SK-N-DZ (cell line): ENCODE measurements around the gene PORCN.
A peak's percentile ranks its signal among the peaks of the same experiment; 100 is the strongest.

Source experiments
- DNase-seq: peaks from one replicate; pipeline ENCODE4 v3.0.0-alpha.2; 2015; ENCODE audit warnings: low spot score

Gene PORCN

DNA sequence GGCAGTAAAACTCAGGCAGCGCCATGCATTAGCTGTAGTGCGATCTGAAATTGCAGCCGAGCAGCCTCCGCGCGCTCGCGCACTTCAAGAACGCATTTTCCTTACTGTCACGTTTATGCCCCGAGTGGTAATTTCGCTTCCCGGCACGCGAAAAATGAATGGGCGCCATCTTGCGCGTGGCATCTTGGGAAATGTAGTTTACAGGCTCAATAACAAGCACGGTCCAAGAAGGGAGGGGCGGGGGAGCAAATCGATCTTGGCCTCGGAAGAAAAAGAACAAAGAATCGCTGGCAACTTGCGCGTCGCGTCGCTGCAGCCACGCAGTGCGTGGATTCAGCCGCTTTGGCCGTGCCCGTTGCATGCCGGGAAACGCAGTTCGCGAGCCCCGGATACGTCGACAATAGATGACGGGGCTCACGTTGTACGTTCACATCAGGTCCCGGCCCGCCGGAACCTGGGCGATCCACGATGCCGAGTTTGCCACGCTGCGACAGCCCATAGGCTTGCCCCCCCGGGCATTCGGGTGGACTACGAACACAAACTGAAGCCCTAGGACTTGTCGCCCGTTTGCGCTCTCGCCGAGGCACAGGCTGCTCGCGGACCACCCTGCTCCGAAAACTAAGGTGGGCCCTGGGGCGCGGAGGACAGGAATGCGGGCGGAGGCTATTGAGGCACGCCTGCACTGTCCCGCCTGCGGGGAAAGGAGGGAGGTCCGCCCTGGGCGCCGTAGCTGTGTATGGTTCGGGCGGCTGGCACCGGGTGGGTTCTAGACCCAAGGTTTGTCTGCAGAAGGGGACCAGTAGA lies 32.8 kb upstream of the PORCN start, which contains the start of gene FTSJ1:
FTSJ1 (plus strand) TSS at position 426 of the 804 bp plus-strand sequence. CDS start 1,849 bp downstream, outside the sequence.
- peak; percentile 90 for DNase-seq

DNA sequence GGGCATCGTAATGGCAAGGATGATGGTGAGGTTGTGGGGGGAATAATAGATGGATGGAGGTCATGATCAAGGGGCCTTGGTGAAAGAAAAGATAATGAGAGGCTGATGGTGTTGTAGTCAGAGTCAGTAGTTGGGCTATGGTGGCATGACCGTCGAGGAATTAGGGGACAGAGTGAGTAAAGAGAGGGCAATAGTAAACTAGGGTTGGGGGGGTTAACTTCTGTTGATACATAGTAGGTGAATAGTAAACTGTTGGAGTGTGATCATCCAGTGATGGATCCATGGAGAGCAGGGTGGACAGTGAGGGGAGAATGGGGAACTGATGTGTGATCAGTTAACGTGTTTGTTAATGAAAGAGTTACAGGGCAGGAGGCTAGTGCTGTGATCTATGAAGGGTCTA lies 31.9 kb upstream of the PORCN start:
- no peak for DNase-seq

DNA sequence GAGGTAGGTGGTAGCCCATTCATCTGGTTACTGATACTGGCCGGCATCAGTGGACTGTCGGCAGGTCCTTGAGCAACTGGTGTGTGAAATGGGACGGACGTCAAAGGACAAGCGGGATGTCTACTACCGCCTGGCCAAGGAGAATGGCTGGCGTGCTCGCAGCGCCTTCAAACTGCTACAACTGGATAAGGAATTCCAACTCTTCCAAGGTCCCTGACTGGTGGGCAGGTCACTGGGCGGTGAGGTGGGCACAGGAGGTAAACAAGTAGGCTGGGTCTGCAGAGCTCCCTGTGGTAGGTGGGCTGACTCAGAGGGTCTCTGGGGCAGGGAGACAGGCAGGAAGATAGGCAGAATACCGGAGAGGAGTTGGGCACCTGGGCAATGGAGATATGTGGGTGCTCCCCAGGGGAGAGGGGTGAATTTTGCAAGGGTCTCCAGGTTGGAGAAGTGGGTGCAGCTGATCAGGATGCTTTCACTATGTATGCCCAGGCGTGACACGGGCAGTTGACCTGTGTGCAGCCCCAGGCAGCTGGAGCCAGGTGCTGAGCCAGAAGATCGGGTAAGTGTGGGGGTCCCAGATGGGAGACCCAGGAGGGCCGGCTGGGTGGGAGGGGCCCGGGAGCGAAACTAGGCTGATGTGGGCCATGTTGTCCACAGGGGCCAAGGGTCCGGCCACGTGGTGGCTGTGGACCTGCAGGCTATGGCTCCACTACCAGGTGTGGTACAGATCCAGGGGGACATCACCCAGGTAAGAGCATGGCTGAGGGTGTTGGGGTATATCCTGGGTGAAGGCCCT lies 30.6 kb upstream of the PORCN start:
- DNase-seq: no peak

DNA sequence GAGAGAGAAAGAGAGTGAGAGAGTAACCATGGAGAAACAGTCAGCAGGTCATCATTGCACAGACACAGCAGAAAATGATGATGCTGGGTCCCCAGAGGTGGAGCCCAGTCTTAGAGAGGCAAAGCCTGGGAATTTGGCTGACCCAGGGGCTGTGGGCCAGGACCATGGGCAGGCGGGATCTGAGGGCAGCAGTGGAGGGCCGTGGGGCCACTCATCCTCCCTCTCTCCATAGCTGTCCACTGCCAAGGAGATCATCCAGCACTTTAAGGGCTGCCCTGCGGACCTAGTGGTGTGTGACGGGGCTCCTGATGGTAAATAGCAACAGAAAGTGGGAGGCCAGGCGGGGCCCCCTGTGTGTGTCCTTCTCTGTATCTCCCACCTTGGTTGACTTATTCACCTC lies 30.0 kb upstream of the PORCN start:
- no peak for DNase-seq

DNA sequence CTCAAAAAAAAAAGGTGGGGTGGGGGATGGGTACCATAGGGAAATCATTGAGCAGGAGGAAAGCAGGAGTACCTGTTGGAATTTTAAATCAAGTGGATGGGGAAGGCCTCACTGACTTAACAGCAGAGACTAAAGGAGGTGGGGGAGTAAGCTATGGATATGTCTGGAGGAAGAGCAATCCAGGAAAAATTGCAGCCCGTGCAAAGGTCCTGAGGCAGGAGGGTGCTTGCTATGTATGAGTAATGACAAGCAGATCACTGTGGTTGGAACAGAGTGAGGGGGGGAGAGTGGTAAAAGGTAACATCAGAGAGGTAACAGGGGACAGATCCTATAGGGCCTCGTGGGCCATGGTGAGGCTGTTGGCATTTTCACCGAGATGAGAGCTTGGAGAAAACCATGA lies 28.6 kb upstream of the PORCN start:
- no peak for DNase-seq

DNA sequence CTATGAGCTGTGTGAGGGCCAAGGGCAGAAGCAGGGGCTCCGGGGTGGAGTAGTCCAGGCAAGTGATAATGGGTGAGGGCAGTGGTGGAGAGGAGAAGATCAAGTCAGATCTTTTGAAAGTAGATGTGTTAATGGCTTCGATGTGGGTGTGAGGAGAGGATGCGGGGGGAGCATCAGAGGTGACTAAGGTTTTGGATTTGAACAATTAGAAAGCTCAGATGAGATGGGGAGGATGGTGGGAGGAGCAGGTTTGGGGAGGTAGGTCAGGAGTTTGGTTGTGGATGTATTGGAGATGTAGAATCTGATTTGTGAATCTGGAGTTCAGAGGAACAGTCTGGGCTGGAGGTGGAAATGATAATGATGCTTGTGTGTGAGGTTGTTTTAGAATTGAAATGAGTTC lies 28.2 kb upstream of the PORCN start:
- no peak for DNase-seq

DNA sequence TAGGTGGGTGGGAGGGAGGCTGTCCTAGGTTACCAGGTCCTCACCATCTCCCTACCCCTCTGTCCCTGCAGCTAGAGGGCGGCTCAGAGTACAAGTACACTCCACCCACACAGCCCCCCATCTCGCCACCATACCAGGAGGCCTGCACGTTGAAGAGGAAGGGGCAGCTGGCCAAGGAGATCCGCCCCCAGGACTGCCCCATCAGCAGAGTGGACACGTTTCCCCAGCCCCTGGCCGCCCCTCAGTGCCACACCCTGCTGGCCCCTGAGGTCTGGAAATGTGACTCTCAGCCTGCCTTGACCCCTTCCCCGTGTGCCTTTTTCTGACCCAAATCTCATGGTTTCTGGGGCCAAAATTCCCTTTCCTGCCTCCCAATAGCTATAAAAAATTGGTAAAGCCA lies 26.3 kb upstream of the PORCN start:
- no peak for DNase-seq

DNA sequence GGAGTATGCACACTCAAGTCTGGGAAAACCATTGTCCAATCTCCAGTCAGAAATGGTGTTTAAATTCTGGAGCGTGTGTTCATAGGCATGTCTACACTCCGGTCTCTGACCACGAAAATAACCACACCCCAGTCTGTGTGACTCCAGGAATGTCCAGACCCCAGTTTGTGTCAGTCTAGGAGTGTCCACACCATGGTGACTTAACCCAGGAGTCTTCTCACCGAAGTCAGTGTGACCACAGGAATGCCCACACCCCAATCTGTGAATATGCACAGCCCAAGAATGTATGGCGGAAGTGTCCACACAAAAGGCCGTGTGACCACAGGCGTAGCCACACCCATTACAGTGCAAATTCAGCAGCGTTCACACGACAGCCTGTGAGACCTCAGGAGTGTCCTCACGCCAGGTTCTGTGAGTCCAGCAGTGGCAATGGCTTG lies 21.4 kb upstream of the PORCN start:
- no peak for DNase-seq

DNA sequence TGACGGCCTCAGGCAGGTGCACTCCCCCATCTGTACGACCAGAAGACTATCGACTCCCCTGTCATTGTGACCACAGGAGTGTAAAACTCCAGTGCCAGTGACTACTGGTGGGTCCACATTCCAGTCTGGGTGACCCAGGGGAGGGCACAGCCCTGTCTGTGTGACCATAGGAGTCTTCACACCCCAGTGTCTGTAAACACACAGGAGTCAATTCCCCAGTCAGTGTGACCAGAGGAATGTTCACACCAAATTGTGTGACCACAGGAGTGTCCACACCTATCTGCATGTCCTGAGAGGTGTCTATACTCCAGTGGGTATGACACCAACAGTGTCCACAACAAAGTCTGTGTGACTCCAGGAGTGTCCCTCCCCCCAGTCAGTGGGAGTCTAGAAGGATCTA lies 20.8 kb upstream of the PORCN start:
- DNase-seq: no peak

DNA sequence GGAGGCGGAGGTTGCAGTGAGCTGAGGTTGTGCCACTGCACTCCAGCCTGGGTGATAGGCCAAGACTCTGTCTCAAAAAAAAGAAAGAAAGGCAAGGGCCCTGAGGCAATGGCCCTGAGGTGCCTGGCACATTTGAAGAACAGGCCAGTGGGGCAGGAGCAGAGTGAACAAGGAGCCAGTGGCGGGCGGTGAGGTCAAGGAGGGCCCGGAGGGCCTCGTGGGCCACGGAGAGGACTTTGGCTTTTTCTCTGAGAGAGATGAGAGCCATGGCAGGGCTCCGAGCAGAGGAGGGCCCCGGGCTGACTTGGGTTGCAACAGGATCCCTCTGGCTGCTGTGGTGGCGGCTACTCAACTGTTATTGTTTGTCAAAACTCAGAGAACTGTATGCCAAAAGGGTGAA lies 19.5 kb upstream of the PORCN start:
- DNase-seq: no peak

DNA sequence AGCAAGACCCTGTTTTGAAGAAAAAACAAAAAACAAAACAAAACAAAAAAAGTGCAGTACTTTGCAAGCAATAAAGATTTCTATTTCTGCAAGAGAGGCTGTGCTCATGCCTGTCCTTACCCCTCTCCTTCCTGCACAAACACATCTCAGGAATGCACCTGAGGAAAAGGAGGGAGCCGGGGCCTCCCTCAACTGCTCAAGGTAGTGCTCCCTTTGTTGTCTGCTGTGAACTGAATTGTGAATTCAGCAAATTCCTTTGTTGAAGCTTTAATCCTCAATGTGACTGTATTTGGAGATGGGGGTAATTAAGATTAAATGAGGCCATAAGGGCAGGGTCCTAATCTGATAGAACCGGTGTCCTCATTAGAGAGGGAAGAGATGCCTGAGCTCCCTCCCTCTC lies 18.9 kb upstream of the PORCN start:
- DNase-seq: no peak

DNA sequence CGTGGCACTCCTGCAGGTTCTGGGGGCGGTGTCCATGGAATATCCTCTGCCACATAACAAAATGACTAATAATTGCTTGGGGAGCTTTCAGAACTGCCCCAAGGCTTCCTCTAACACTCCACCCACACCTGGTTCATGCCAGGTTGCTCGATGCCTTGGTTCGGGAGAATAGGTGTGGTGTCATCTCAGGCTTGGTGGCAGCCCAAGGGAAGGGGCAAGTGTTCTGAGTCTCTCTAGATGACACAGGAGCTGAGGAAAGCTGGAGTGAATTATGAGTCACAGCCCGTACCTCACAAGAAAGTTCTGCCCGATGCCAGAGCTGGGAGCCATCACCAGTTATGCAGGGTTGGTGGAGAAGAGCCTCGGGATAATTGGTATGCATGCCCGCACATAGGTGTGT lies 18.1 kb upstream of the PORCN start:
- no peak for DNase-seq

DNA sequence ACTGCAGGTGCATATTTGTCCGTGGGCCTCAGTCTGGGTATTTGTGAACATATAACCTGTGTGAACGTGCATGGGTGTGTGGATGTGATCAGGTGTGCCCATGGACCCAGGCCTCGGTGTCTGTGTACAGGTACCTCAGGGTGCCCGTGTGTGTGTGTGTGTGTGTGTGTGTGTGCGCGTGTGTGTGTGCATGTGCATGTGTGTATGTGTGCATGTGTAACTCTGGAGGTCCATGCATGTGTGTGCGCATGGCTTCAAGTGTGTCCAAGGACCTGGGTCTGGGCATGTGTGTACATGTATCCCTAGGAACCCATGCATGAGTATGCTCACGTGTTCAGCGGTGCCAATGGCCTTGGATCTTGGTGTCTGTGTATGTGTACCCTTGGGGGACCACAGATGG lies 17.0 kb upstream of the PORCN start:
- DNase-seq: no peak

DNA sequence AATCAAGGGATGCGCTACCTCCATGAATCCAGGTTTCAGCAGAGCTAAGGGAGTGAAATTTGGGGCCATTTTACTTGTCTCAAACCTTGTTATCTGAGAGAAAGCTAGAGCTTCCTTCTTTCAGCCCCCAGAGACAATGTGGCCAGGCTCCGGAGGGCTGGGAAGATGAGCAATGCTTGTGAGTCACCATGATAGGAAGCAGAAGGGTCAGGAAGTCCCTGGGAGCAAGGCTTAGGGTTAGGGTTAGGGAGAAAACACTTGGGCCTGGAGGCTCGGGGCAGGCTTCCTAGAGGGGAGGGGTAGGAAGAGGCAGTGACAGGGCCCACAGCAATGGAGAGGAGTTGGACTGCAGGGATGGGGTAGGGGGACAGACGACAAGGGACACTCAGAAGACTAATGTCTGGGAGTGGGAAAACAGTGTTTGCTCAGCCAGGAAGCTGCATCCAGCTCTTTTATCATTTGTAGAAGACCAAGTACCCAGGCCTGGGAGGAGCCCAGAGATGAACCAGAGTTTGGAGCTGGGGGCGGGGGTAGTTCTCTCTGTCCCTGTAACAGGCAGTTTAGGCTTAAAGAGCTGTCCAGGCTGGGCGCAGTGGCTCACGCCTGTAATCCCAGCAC lies 16.4 kb upstream of the PORCN start:
- DNase-seq: no peak

DNA sequence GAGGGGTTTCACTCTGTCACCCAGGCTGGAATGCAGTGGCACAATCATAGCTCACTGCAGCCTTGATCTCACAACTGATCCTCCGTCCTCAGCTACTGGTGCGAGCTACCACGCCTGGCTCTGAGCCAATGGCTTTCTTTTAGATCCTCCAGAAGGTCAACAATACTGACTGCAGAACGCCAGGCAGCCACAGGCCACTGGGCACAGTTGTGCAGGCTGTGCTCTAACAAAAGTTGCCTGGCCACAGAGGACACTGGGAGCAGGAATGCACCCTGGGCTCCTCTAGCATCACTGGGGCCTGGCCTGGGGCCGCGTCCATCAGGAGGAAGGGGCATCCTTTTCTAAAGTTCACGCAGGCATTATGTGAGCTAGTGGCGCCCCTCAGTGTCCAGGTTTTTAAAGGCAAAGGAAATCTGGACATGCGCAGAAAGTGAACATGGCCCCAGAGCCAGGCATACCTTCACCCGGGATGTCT lies 14.9 kb upstream of the PORCN start:
- DNase-seq: peak; percentile 57

DNA sequence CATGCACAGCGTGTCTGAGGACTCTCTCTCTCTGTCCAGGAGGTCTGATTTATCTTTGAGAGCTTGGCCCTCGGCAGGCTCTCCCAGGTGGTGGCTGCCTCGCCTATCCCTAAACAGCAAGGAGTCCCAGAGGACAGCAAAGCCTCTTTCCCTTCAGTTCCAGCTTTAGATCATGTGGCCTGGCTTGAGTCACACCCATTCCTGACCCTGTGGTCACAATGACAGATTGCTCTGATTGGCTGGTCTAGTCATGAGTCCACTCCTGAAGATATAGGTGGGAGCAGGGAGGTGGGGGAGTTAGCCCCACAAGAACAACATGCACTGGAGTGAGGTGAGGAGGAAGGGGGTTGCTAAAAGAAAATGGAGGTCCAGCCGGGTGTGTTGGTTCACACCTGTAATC lies 12.1 kb upstream of the PORCN start:
- no peak for DNase-seq

DNA sequence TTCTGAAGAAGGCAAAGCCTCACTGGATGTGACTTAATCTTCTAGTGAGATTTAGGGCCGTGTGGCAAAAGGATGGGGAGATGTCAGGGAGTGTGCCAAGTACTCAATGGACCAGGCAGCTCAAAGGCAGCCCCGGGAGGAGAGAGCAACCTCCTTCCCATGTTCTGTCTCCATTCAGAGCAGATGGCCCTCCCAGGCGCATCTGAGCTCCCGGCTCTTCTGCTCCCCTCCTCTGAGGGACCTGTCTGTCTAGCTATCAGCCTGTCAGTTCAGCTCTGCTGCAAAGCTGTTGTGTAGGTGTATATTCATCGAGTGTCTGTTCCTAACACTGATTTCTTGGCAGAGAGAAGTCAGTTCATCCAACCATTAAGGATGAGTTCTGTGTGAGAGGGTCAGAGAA lies 10.9 kb upstream of the PORCN start:
- DNase-seq: no peak

DNA sequence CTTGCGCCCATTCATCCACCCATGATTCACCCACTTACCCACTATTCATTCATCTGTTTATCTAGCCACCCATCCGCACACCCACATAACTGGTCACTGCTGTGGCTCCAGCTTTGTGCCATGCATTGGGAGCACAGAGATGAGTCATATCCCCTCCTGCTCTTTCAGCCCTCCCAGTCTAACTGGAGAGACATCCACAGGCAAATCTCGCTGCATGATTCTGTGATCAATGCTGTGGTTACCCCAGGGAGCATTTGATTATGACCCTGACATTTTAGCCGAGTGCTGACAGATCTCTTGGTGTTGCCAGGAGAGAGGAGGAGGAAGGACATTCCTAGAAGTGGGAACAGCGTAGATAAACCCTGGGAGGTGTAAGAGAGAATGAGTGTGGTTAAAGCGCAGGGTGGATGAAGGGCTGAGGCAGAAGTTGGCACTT lies 10.4 kb upstream of the PORCN start:
- no peak for DNase-seq

DNA sequence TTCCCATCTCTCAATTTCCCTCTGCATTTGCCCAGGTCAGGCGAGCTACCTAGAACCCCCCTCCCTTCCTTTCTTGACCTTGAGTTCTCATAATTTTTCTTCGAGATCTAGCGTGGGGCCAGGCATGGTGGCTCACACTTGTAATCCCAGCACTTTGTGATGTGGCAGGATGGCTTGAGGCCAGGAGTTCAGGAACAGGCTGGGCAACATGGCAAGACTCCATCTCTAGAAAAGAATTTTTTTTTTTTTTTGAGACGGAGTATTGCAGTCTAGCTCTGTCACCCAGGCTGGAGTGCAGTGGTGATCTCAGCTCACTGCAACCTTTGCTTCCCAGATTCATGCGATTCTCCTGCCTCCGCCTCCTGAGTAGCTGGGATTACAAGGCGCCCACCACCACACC lies 4.5 kb upstream of the PORCN start:
- no peak for DNase-seq

DNA sequence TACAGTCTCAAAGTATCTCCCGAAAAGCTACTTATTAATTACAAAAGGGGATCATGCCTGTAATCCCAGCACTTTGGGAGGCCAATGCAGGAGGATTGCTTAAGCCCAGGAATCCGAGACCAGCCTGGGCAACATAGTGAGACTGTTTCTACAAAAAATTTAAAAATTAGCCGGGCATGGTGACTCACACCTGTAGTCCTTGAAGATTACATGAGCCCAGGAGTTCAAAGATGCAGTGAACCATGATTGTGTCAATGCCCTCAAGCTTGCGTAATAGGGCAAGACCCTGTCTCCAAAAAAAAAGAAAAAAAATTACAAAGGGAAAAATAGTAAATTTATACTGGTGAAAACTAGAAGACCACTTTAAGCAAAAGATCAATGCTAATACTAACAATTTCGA lies 3.3 kb upstream of the PORCN start:
- no peak for DNase-seq

DNA sequence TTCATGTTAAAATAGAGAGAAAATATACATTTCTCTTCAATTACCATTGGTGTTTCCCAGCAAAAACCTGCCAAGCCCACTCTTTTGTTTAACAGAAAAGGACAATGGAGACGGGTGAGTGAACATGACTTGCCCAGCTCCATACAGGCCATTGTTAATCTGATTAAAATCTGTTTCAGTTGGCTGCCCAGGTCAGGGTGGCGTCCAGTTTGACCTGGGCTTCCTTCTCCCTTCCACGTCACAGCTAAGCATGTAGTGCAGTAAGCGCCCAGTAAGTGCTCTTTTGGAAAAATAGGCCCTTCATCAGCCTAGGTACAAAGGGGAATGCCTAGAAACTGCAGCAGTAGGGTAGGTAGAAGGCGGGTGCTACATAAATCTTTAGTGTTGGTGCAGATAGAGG lies 1.5 kb upstream of the PORCN start:
- DNase-seq: no peak

DNA sequence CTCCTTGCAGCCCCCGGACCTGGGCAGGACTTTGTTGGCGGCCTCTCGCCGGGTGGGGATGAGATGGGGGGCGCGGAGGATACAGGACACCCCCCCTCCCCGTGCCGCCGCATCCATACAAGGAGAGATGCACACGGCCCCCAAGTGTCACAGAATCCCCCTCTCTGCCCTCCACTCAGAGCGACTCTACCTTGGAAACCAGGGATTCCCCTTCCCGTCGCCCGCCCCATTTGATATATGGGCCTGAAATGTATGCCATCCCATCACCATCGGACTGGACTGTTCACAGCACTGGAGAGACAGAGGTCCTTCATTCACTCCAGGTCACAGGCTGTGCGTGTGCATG lies 426 bp downstream of the PORCN start:
- no peak for DNase-seq

DNA sequence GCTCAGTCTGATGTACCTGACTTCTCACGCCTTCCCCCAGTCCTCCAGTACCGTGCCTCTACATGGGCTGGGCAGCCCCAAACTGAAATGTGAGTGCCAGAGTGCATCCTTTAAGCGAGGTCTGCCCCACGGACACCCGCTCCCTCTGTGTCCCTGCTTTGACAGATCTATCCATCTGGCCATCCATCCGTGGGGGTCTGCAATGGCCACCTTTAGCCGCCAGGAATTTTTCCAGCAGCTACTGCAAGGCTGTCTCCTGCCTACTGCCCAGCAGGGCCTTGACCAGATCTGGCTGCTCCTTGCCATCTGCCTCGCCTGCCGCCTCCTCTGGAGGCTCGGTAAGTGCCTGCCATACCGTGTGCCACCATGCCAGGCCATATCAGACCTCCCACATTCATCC lies 827 bp downstream of the PORCN start:
- DNase-seq: no peak
